HepG2 (cell line): ENCODE measurements around the gene LYPLA2. TPM values are rescaled to one million over a fixed set of nuclear protein-coding genes. Genes with fewer than 3 reads are reported as not detected.
A peak's percentile ranks its signal among the peaks of the same experiment; 100 is the strongest.

Source experiments
- ATF1 ChIP-seq: IDR thresholded peaks from 2 replicates; pipeline ENCODE4 v1.6.1; 2016; ENCODE audit warnings: mild to moderate bottlenecking, control low read depth
- CEBPB ChIP-seq: IDR thresholded peaks from 2 replicates; pipeline ENCODE4 v1.6.1; 2011; ENCODE audit warnings: low read depth, low read length, improper control_type of control experiment, borderline replicate concordance
- DNMT3B ChIP-seq: conservative IDR thresholded peaks from 2 replicates; pipeline ENCODE4 v1.6.1; 2016; ENCODE audit warnings: missing biosample characterization, control low read depth
- ELF3 ChIP-seq: IDR thresholded peaks from 2 replicates; pipeline ENCODE4 v1.6.1; 2016; ENCODE audit warnings: missing genetic modification reagents, missing compliant biosample characterization
- KAT8 ChIP-seq: IDR thresholded peaks from 2 replicates; pipeline ENCODE4 v1.6.1; 2016; ENCODE audit warnings: missing genetic modification reagents, missing compliant biosample characterization
- NR3C1 ChIP-seq: sonication (generic); formaldehyde crosslinking; IDR thresholded peaks from 2 replicates; pipeline ENCODE4 v1.4.0; 2020; ENCODE audit warnings: missing genetic modification reagents
- RARG ChIP-seq: sonication (generic); formaldehyde crosslinking; IDR thresholded peaks from 2 replicates; pipeline ENCODE4 v1.4.0; 2020; ENCODE audit warnings: low read depth, mild to moderate bottlenecking, missing genetic modification reagents
- RBM22 ChIP-seq: fragments of 200-400 bp; formaldehyde crosslinking; optimal IDR thresholded peaks from 2 replicates; pipeline ENCODE3; 2017; ENCODE audit warnings: mild to moderate bottlenecking, low read length, moderate library complexity
- RORA ChIP-seq: sonication (generic); formaldehyde crosslinking; IDR thresholded peaks from 2 replicates; pipeline ENCODE4 v1.5.0; 2020; ENCODE audit warnings: mild to moderate bottlenecking, missing genetic modification reagents, moderate library complexity
- SALL2 ChIP-seq: sonication (generic); formaldehyde crosslinking; IDR thresholded peaks from 2 replicates; pipeline ENCODE4 v1.8.1; 2023; ENCODE audit warnings: mild to moderate bottlenecking, missing genetic modification reagents, inconsistent platforms
- SIN3B ChIP-seq: fragments of 150-350 bp; IDR thresholded peaks from 2 replicates; pipeline ENCODE4 v1.6.1; 2014; ENCODE audit warnings: low read length
- SIX4 ChIP-seq: sonication (generic); formaldehyde crosslinking; IDR thresholded peaks from 2 replicates; pipeline ENCODE4 v1.4.0; 2020; ENCODE audit warnings: missing genetic modification reagents
- TBP ChIP-seq: sonication (generic); formaldehyde crosslinking; IDR thresholded peaks from 2 replicates; pipeline ENCODE4 v1.5.0; 2020; ENCODE audit warnings: missing genetic modification reagents
- ZBTB20 ChIP-seq: sonication (generic); formaldehyde crosslinking; IDR thresholded peaks from 2 replicates; pipeline ENCODE4 v1.8.1; 2023; ENCODE audit warnings: missing genetic modification reagents, low read depth, mild to moderate bottlenecking, borderline replicate concordance
- ZFP36L1 ChIP-seq: sonication (generic); formaldehyde crosslinking; IDR thresholded peaks from 2 replicates; pipeline ENCODE4 v1.8.0; 2022; ENCODE audit warnings: mild to moderate bottlenecking, missing genetic modification reagents, moderate library complexity
- ZFP82 ChIP-seq: sonication (generic); formaldehyde crosslinking; IDR thresholded peaks from 2 replicates; pipeline ENCODE4 v1.5.1; 2020; ENCODE audit warnings: mild to moderate bottlenecking, missing genetic modification reagents, borderline replicate concordance
- ZMYM2 ChIP-seq: sonication (generic); formaldehyde crosslinking; IDR thresholded peaks from 2 replicates; pipeline ENCODE4 v1.8.0; 2022; ENCODE audit warnings: mild to moderate bottlenecking, missing genetic modification reagents
- ZNF230 ChIP-seq: sonication (generic); formaldehyde crosslinking; IDR thresholded peaks from 2 replicates; pipeline ENCODE4 v1.4.0; 2020; ENCODE audit warnings: mild to moderate bottlenecking, missing genetic modification reagents
- polyA plus RNA-seq, 8 experiments: library from polyadenylated mRNA; depleted of rRNA in 3 of 8; stranded (reverse) in 7 of 8; unstranded in 1 of 8; fragments of >200 nt; fragmentation: Illumina TruSeq in 4 of 8; extraction: Trizol in 4 of 8; gene quantifications; 2 replicates each; pipeline versions ENCODE4 v1.2.1 to v1.2.3, GENCODE V29; 2011 to 2016; ENCODE audit warnings: low read depth in 4 of 8, missing spikeins in 1 of 8, mixed read lengths in 1 of 8; ENCODE audit not compliant: insufficient read depth in 1 of 8
- total RNA-seq, 5 experiments: library from RNA; depleted of rRNA; stranded (reverse); fragments of >200 nt; fragmentation: Illumina TruSeq; extraction: Trizol; gene quantifications; 2 replicates each; pipeline ENCODE4 v1.2.3, GENCODE V29; 2016; ENCODE audit warnings: low read depth in 1 of 5
- TF ChIP-seq, protein P1 (sequence below): sonication (generic); formaldehyde crosslinking; IDR thresholded peaks from 2 replicates; pipeline ENCODE4 v1.4.0; 2020; ENCODE audit warnings: low read depth, missing genetic modification reagents
- TF ChIP-seq, protein P2 (sequence below): sonication (generic); formaldehyde crosslinking; IDR thresholded peaks from 2 replicates; pipeline ENCODE4 v1.4.0; 2020; ENCODE audit warnings: missing genetic modification reagents, mild to moderate bottlenecking, borderline replicate concordance
- TF ChIP-seq, protein P3 (sequence below): sonication (generic); formaldehyde crosslinking; IDR thresholded peaks from 2 replicates; pipeline ENCODE4 v1.4.0; 2020; ENCODE audit warnings: missing genetic modification reagents, low read depth, mild to moderate bottlenecking, borderline replicate concordance
- TF ChIP-seq, protein P4 (sequence below): sonication (generic); formaldehyde crosslinking; IDR thresholded peaks from 2 replicates; pipeline ENCODE4 v1.4.0; 2020; ENCODE audit warnings: low read depth, mild to moderate bottlenecking, missing genetic modification reagents

The LYPLA2 gene
- total and polyA plus RNA-seq, 2 of the 13 experiments (the other 11 are each of a cell fraction or from before 2014, with no cell fraction given): 72.1 to 73.2 TPM

DNA sequence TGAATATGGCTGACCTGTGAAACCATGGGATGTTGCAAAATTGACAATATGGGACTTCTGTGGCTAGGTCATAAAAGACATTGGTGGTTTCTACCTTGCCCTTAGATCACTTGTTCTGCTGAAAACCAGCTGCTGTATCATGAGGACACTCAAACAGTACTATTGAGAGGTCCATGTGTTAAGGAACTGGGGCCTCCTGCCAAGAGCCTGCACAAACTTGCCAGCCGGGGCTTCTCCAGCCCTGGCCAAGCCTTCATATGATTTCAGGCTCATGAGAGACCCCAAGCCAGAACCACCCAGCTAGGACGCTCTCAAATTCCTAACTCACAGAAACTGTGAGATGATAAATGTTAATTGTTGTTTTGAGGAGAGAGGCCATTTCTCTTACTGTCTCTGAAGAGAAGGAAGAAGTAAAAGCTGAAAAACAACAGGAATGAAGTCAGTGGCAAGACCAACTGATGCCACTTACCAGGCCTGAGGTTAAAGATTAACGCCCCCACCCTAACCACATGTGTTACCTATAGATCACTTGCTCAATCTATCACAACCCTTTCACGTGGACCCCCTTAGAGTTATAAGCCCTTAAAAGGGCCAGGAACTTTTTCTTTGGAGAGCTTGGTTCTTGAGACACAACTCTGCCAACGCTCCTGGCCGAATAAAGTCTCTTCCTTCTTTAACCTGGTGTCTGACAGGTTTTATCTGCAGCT is 16.6 kb upstream of the LYPLA2 start (continued):
- TF ChIP-seq, protein P1, sequence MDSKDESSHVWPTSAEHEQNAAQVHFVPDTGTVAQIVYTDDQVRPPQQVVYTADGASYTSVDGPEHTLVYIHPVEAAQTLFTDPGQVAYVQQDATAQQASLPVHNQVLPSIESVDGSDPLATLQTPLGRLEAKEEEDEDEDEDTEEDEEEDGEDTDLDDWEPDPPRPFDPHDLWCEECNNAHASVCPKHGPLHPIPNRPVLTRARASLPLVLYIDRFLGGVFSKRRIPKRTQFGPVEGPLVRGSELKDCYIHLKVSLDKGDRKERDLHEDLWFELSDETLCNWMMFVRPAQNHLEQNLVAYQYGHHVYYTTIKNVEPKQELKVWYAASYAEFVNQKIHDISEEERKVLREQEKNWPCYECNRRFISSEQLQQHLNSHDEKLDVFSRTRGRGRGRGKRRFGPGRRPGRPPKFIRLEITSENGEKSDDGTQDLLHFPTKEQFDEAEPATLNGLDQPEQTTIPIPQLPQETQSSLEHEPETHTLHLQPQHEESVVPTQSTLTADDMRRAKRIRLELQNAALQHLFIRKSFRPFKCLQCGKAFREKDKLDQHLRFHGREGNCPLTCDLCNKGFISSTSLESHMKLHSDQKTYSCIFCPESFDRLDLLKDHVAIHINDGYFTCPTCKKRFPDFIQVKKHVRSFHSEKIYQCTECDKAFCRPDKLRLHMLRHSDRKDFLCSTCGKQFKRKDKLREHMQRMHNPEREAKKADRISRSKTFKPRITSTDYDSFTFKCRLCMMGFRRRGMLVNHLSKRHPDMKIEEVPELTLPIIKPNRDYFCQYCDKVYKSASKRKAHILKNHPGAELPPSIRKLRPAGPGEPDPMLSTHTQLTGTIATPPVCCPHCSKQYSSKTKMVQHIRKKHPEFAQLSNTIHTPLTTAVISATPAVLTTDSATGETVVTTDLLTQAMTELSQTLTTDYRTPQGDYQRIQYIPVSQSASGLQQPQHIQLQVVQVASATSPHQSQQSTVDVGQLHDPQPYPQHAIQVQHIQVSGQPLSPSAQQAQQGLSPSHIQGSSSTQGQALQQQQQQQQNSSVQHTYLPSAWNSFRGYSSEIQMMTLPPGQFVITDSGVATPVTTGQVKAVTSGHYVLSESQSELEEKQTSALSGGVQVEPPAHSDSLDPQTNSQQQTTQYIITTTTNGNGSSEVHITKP (CRISPR knock-in tag): no peak
- TF ChIP-seq ZFP82 (CRISPR knock-in tag): no peak
- TF ChIP-seq SALL2: no peak
- no peak; the same call in 1 of the 2 replicates for TF ChIP-seq ZFP36L1 (CRISPR knock-in tag)
- TF ChIP-seq, protein P2, sequence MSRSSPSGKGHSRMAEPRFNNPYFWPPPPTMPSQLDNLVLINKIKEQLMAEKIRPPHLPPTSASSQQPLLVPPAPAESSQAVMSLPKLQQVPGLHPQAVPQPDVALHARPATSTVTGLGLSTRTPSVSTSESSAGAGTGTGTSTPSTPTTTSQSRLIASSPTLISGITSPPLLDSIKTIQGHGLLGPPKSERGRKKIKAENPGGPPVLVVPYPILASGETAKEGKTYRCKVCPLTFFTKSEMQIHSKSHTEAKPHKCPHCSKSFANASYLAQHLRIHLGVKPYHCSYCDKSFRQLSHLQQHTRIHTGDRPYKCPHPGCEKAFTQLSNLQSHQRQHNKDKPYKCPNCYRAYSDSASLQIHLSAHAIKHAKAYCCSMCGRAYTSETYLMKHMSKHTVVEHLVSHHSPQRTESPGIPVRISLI (CRISPR knock-in tag): no peak
- peak; percentile 74; the same call in 1 of the 2 replicates for TF ChIP-seq ZBTB20 (CRISPR knock-in tag)
- TF ChIP-seq, protein P3, sequence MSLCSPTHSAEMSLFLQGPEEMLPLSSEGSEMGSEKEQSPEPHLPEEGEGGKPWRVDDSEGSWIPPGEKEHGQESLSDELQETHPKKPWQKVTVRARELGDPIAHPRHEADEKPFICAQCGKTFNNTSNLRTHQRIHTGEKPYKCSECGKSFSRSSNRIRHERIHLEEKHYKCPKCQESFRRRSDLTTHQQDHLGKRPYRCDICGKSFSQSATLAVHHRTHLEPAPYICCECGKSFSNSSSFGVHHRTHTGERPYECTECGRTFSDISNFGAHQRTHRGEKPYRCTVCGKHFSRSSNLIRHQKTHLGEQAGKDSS (CRISPR knock-in tag): no peak
- TF ChIP-seq TBP (CRISPR knock-in tag): no peak
- no peak for TF ChIP-seq RBM22
- TF ChIP-seq ZMYM2: no peak
- TF ChIP-seq RORA (CRISPR knock-in tag): no peak
- peak; percentile 56 for TF ChIP-seq ELF3 (CRISPR knock-in tag)
- no peak for TF ChIP-seq SIN3B
- TF ChIP-seq KAT8: 0 out of 2 replicates have a peak, but pooled peaks have one; percentile 30
- TF ChIP-seq, protein P4, sequence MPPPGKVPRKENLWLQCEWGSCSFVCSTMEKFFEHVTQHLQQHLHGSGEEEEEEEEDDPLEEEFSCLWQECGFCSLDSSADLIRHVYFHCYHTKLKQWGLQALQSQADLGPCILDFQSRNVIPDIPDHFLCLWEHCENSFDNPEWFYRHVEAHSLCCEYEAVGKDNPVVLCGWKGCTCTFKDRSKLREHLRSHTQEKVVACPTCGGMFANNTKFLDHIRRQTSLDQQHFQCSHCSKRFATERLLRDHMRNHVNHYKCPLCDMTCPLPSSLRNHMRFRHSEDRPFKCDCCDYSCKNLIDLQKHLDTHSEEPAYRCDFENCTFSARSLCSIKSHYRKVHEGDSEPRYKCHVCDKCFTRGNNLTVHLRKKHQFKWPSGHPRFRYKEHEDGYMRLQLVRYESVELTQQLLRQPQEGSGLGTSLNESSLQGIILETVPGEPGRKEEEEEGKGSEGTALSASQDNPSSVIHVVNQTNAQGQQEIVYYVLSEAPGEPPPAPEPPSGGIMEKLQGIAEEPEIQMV (CRISPR knock-in tag): no peak
- no peak for TF ChIP-seq NR3C1 (CRISPR knock-in tag)
- no peak for TF ChIP-seq RARG (CRISPR knock-in tag)
- TF ChIP-seq DNMT3B: 0 out of 2 replicates have a peak, but pooled peaks have one; percentile 32
- TF ChIP-seq SIX4: no peak
- TF ChIP-seq ZNF230 (CRISPR knock-in tag): no peak
- TF ChIP-seq CEBPB: peak; percentile 34; the same call in 1 of the 2 replicates
- no peak for TF ChIP-seq ATF1 (CRISPR knock-in tag)
